ENCODE measurements around the gene KCNQ1.

KCNQ1 gene

DNA sequence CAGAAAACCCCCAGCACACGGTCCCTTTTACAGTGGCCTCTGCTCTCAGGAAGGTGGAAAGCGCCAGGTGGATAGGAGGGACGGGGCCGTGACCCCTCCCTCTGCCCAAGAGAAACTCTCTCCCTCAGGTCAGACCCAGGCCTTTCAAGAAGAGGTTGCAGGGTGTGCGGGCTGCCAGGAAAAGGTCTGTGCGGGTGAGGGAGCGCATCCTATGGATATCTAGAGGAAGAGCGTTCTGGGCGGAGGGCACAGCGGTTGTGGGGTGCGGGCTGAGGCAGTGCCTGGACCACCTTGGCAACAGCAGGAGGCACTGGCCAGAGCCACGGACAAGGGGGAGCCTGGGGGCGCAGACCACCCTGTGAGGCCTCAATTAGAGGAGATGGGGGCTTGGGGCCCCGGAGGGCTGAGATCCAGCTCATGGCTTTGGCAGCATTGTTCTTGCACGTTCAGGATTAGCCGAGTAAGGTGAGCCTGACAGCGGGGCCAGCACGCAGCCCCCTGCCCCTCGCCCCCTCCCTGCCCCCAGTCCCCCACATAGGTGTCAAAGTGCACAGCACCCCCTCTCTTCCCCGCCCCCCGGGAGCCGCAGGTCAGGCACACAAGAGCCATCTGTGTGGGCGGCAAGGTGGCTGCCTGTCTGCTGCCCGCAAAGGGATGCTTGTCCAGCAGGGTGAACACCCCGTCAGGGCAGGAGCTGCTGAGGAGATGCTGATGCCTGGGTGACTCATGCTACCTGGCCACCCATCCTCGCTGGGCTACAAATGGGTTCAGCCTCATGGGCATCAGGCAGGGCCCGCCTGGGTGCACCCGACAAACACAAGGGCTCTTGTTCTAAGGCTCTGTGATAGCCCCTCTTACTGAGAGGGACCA is 347.8 kb downstream of the KCNQ1 start:
- DNase-seq = no peak

DNA sequence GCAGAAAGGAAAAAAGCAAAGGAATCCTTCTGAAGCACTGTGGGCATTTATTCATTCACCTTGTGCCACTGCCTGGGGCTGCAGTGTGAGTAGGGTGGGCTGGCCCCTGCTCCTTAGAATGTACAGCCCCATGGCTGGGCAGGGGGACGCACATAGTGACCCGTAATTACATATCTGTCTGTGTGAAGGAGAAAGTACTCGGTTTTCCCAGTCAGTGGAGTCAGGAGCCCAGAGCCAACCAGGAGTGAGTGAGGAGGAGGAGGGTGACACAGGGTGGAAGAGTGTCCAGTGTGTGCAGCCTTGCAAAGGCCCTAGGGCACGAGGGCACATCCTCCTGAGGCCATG is 348.9 kb downstream of the KCNQ1 start:
- no peak for DNase-seq

DNA sequence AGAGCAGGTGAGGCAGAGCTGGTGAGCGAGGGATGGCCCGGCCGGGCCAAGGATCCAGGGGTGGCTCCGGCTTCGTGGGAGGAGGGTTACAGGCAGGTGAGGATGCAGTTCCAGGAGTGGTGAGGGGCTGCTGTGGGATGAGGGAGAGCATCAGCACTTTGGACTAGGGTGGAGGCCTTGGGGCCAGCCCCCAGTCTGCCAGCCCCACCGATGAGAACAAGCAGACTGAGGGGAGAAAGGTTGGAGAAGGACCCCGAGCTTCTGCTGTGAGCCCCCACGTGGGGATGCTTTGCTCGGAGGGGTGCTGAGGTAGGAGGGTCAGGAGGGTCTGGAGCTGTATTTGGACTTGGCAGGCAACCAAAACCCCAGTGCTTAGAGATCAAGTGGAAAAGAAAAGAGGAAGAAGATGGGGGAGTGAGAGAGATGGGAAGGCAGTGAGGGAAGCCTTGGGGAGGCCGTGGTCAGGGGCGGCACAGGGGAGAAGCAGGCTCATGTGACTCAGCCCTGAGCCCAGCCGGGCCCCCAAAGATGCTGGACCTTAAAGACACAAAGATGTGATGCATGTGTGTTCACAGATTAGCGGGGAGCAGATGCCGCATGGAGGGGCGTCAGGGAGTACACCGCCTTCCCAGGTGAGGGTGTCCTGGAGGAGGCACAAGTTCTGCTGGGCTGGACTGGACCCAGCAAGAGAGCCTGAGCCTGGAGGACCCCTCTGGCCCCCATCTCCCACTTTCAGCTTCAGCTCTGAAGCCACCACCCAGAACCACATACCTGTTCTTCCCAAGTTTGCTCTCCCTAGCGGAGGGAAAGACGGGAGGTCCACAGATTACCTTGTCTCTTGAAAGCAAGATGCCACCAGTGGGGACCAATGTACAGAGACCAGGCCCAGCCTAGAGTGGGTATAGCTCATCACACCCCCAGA is 349.5 kb downstream of the KCNQ1 start:
- no peak for DNase-seq

DNA sequence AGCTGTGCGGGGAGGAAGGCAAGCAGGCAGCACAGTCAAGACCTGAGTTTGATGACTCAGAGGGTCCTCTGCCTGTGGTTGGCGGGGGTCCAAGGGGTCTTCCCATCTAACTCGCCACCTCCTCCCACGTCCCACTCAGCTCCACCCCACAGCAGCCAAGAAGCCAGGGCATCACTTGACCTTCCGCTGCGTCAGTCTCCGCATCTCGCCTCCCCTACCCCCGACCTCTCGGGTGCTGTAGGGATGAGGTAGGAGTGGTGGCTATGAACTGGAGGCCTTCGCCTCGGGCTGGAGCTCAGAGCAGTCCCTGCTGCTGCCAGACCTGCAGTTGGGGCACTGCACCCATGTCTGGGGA is 350.1 kb downstream of the KCNQ1 start:
- no peak for DNase-seq

DNA sequence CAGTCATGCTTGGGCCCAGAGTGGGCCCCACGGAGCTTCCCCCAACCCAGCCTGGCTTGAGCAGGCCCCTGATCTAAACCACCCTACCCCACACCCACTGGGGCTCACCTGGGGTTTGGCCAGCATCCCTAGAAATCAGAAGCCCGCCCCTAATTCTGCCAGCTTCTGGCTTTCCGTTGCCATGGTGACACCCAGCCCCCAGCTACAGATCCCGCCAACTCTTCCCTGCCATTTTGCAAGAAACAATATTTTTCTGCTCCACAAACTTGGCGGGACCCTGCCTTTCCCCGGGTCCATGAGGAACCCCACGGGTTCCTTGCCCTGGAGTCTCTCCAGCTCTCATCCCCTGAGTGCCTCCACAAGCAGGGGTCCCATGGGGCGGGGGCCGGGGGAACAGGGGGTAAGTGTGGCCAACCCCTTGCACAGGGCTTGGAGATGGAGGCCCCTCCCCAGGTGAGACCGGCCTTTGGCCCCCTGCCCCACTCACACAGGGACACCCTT is 350.7 kb downstream of the KCNQ1 start:
- no peak for DNase-seq

DNA sequence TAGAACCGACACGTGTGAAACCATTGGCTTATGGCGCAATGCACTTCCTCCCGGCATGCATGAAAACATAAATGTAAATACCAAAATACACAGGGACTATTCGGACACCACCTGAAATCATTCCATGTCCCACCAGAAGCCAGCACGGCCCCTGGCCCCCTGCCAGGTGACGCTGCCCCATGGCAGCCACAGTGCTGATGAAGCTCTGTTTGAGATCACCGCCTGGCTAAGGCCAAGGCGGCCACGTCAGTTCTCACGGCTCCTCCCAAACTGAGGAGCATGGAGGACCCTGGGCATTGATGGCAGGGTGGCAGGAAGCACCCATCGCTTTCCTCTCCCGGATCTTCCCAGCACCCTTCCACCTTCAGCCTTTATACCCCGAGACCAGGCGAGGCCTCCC is 351.3 kb downstream of the KCNQ1 start:
- DNase-seq = no peak

DNA sequence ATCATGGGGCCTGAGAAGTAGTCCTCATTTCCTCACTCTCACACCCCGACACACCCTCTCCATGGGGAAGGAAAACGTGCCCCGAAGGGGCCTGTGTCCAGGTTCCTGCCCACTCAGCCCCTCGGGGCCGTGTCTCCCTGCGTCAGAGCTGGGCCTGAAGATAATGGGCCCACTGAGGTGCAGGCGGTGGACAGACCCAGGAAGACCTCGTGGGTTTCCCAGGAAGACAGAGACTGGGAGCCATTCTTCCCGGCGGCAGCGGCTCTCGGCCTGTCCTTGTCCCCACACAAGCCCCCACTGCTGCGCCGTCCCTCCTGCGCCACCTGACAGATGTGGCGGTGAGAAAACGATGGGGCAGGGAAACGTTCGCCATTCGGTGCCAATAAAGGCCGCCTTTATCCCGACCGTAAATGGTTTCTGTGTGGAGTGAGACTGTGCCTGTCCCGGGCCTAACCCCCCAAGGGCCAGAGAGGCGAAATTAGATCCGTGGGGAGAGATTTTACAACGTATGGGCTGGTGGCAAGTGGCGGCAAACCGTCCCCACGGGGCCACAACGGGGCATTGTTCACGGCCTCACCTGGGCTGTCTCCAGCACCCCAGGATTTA is 351.8 kb downstream of the KCNQ1 start:
- no peak for DNase-seq

DNA sequence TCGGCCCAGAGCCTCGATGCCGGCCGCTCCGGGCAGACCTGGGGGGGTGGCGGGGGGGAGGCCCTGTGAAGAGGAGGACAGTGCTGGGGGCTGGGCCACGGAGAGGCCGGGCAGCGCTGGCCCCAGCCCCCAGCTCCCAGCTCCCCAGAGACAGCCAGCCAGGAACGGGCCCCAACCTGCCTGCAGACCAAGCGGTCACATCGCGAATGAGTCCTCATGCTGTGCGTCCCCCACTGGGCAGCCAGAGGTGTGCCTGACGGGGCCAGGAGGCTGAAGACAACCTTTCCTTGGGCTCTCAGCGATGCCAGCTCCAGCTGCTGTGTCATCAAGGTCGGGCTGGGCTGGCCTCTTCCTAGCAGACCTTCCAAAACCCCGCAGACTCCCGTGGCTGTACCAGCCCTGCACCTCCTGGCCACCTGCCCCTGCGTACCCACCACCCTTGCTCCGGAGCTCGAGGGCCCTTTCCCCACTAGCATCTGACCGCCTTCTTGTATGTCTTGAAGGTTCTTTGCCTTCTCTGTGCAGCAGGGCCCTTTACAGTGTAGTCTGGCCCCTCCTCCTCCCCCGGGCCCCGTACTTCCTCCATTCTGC is 352.4 kb downstream of the KCNQ1 start:
- no peak for DNase-seq

DNA sequence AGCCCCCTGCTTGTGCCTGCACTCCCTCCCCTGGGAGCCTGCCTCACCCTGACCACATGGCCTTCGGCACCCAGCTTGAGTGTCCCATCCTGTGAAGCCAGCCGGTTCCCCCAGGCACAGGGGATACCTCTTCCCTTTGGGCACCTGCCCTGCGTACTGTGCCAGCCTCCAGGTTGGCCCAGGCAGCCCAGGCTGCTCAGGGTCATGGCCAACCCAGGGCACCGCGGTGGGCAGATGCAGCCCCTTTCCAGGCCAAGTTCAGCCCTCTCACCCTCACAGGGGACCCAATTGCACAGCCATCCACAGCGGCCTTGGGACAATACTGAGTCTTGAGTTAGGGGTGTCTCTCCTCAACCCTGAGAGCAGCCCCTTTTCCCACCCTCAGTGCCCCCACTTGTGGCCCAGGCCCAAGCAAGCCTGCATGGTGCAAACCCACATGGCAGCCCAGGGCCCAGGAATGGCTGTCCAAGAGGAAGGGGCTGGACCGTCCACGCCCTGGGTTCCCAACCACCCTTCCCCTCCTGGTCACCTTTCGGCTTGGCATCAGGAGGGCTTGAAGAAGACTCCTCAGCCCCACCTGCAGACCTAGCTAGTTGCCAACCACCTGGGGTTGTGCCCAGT is 353.0 kb downstream of the KCNQ1 start:
- DNase-seq = no peak

DNA sequence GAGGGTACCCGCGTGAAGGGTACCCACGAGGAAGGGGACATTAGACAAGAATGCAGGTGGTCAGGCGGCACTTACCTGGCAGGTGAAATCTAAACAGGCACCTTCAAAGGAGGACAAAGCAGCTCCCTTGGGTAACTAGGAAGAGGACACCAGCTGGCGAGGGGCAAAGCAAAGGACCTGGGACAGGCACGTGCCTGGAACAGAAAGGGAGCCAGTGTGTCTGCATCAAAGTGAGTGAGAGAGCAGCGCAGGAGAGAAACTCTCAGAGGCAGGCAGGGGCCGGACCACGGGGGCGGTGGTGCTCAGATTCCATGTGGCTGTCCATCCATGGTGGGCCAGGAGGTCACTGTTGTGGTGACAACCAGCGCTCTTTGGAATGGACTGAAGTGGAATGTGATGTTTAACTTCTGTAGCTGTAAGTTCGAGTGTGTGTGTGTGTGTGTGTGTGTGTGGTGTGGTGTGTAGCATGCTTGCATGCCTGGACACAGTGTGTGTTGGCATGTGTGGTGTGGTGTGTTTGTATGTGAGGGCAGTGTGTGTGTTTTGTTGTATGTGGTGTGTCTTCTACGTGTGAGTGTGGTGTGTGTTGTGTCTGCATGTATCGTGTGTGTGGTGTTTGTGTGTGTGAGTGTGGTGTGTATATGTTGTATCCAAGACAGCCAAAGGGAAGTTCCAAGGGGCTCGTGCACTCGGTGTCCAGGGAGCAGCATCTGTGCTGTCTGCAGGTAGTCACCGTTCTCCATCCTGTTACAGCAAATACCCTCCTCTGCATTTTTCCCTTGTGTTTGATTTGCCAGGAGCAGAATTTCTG is 354.3 kb downstream of the KCNQ1 start:
- no peak for DNase-seq

DNA sequence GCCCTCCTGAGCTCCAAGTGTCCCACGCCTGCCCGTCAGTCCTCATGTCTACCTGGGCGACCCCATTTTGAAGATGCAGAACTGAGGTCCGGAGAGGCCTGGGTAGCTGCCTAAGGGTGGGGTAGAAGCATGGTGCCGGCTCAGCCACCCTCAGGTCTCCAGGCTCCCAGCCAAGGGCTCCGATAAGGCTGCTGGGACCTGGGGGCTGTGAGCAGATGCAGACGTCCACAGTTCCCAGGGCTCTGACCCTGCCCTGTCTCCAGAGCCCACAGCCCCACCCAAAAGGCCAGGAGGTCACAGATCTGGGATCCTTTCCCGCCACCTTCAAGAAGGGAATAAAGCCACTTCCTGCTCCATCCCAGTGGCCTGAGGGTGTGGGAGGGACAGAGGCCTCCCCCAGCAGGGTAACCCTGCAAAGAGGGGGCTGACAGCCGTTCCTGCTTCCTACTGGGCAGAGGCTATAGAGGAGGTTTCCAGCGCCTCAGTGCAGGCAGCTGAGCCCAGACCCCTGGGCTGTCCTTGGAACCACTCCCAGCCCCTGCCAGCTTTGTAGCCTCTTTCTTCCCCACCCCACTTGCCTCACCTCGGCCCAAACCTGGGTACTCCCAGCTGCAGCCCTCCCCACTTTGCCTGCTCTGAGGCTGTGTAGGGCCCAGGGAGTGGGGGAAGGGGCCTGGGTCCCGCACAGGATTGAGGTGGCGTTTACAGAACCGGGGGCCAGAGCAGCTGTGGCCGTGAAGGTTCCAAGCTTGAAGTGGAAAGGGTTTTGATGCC is 355.3 kb downstream of the KCNQ1 start:
- DNase-seq = no peak

DNA sequence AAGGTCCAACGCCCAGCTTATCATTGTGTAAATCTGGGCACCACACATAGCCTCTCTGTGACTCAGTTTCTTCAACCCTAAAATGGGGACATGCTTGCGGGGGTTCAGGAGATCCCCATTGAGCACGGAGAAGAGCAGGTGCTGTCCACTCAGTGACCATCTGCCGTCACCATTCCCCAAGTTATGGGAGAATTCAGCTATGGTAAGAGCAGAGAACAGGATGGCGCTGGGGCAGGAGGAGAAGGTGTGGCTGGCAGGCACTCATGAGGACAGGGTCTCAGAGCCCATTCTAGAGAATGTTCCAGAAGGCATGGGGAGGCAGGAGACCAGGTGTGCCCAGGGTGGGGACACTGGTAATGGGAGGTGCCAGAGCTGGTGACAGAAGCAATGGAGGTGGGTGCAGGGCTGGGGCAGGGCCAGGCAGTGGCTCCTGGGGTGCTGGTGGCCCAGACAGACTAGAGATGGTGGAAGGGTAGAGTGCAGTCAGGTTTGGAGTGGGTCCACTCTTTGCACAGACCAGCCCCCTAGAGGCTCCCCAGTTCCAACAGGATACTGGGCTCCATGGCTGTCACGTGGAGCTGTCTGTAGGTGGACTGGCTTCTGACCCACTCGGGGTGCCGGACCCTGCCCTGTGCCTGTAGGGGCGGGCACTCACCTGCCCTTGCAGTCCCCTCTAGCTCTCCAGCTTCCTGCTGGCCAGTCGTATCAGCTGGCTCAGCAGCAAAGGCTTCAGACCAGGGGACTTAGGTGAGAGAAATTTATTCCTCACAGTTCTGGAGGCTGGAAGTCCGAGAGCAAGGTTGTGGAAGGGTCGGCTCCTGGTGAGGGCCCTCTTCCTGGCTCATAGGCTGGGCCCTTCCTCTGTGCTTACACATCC is 356.1 kb downstream of the KCNQ1 start:
- DNase-seq = no peak

DNA sequence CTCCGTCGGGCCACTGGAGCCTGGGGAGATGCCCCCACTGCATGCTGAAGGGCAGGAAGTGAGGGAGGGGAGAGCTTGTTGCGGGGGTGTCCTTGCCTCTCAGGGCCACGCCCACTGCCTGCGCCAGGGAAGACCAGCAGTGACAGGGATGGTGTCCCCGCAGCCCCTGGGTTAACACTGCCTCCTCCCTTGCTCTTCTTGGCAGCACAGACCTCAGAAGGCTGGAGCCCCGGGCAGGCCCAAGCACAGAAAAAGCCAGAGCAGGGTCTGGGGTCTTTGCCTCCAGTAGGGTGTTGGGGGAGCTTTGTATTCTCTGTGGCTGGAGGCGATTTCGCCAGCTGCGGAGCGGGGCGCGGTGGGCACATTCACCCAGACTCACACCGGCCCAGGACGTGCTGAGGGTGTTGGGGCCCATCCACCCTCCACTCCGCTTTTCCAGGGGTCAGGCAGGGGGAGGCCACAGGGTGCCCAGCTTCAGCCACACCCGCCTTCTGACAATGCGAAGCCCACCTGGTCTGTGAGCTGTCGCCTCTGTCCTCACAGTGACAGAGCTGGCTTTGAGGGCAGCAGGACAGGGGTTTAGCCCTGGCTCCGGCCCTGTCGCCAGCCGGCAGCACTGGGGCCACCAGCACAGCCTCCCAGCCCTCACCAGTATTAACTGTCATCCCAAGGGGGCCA is 357.0 kb downstream of the KCNQ1 start:
- no peak for DNase-seq

DNA sequence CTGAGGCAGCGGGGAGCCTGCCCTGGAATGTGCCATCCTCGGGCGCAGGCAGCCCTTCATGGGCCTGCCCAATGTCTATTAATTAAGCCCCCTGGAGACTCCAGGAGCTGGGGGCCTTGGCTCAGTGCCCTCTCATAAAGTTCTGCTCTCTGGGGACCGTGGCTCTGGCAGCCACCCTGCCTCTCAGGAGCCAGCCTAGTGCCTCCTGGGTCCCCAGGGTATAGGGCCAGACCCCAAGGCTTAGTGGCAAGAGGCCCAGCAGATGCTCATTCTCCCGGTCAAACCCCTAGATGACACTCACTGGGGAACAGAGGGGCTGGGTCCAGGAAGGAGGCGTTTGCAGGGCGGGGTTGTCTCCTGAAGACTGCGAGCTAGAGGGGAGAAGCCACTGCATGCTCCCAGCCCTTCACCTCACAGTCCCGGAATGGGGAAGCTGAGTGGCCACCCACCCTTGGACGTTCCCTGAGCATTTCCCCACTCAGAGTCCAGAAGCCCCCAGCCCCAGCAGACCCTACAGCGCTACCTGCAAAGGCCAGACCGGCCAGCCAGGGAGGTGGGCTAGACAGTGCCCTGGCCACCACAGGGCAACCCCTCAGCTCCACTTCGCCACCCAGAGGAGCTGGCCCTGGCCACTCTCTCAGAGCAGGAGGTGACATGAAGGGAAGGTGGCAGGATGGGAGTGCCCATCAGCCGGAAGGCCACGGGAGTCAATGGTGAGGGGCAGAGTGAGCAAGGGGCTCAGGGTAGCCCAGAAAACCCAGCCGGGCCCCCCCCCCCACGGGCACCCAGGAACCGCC is 357.8 kb downstream of the KCNQ1 start:
- no peak for DNase-seq

DNA sequence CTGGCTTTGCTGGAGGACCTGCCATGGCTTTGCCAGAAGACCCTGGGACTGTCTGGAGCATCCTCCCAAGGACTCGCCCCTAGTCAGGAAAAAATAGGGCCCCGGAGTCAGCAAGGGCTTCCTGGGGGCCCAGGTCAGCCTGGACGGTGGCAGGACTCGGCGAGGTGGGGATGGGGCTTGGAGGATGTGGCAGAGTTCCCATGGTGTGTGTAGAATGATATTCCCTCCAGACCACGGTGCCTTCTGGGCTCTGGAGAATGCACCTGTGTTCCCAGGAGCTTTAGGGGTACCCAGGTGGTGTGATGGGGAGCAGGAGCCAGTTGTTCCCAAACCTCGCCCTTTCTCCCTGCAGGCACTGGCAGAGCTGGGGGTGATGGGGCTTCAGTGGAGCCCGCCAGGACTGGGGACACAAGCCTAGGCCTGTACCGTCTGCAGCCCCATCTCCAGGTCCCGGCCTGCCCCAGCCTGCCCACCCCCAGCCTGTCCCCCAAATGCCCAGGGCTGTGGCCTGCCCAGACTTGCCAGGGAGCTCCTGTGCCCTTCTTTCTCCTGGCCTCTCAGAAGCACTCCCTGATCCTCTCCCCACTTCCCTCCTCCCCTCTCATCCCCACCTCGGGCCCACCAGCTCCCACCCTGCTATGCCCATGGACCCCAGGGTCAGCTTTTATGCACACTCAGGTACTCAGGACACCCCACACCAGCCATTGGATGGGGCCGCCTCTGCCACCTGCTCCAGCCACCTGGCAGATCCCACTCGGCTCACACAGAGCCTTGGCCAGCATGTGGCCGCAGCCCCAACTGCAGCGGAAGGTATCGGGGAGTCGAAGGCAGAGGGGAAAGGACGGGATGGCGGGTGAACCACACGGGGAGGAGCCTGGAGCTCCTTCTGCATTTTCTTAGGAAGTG is 358.6 kb downstream of the KCNQ1 start:
- no peak for DNase-seq

DNA sequence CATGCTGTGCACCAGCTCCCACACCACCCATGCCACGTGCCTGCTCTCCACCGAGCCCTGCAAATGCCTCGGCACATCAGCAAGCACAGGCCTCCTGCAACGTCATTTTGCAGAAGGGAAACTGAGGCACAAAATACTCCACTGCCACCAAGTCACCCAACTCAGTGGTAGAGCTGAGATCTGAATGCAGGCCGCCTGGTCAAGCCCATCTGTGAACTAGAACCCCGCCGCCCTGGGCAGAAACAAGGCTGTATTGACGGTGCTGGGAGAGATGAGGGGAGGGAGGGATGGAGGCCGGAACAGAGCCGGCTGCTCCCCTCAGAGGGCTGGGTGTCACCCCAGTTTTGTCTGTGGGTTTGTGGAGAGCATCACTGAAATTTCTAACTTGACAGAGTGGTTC is 359.4 kb downstream of the KCNQ1 start:
- DNase-seq = no peak

DNA sequence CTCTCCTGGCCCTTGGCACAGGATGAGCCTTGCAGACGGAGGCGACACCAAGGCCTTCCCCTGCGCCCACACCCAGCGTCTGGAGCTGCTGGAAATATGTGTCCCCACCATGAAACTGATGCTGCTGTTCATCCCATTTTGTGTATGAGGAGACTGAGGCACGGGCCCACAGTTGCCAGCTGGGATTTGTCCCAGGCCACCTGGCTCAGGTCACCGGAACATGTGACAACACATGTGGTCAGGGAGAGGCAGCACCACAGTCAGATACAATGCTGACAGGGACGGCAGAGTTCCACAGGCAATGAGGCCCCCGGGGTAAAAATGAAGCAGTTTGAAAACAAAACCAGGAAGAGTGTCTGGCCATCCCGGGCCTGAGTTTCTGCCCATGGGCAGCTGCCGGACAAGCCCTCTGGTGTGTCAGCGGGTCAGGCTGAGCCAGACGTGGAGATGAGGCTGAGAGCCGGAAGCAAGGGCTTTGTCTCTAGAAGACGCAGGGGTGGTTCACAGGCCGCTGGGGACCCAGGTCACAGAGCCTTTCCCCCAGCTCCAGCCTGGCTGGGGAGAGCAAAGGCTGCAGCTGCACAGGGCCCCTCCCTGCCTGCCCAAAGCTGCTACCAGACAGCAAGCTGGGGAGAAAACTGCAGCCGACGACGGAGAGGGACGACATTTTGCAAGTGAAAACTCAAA is 360.0 kb downstream of the KCNQ1 start:
- DNase-seq = no peak

Measured in DMS153 (cell line).